ENCODE data around the gene STARD10. TPM values are rescaled to one million over a fixed set of nuclear protein-coding genes. Genes with fewer than 3 reads are reported as not detected.

Gene STARD10
- total and polyA plus RNA-seq, 11 donors = 35.2 to 237 (median 55.2) TPM

- TF ChIP-seq POLR2A (IDR thresholded peaks at IDR 0.05) = no peak
- no peak for TF ChIP-seq CTCF (IDR thresholded peaks at IDR 0.05)
- intact Hi-C loops (cut with DNase I) = loop anchor here in 3 of 10 donors (5.0 kb wide), 3 partner anchors 38 to 433 kb away; no protein-coding TSS in a partner anchor
- Histone ChIP-seq H3K27me3 (no peaks in the 10 kb centered on the region), H3K36me3 (no peaks in the 10 kb centered on the region), H3K4me1 (peaks cover 0 to 98% (median 36%) of the 10 kb centered on the region in 12 donors), H3K4me3 (peak overlapping the region in 2 of 12 donors; percentile 35 to 57), H3K9me3 (no peaks in the 10 kb centered on the region), H3K27ac (peak overlapping the region in 6 of 12 donors; percentile 9 to 93 (median 43))
- DNase-seq = peak in 2 of 5 donors; percentile 30 to 57
- ATAC-seq = peak in 1 of 4 donors; percentile 4
- WGBS, 4 donors = 83 to 94% (median 83%) methylated on average over 8 to 10 of the region's 10 CpGs
Observed at GRCh38 chr11:72739240-72740059, 54.4 kb downstream of the STARD10 start.

- H3K4me3 ChIP-seq = peak overlapping the region in 7 of 12 donors; percentile 13 to 57 (median 23)
- DNase-seq (peak in 3 of 5 donors; percentile 51 to 77 (median 67)), ATAC-seq (peak in 3 of 4 donors; percentile 7 to 42 (median 21))
- no peaks in the 10 kb centered on the region for H3K36me3 ChIP-seq
- peak overlapping the region in 8 of 12 donors; percentile 18 to 93 (median 48) for H3K27ac ChIP-seq
- WGBS, 4 donors = 83 to 93% (median 90%) methylated on average over 8 to 11 of the region's 11 CpGs
- H3K4me1 ChIP-seq = peaks cover 0 to 98% (median 35%) of the 10 kb centered on the region in 12 donors
- no peak for TF ChIP-seq CTCF (IDR thresholded peaks at IDR 0.05)
- no peak for TF ChIP-seq POLR2A (IDR thresholded peaks at IDR 0.05)
- H3K27me3 ChIP-seq = no peaks in the 10 kb centered on the region
- intact Hi-C loops (cut with DNase I) = loop anchor here in 1 of 10 donors (5.0 kb wide), 1 partner anchor 39 kb away; no protein-coding TSS in a partner anchor
- no peaks in the 10 kb centered on the region for H3K9me3 ChIP-seq
Observed at GRCh38 chr11:72738199-72739141, 55.4 kb downstream of the STARD10 start.

DNA sequence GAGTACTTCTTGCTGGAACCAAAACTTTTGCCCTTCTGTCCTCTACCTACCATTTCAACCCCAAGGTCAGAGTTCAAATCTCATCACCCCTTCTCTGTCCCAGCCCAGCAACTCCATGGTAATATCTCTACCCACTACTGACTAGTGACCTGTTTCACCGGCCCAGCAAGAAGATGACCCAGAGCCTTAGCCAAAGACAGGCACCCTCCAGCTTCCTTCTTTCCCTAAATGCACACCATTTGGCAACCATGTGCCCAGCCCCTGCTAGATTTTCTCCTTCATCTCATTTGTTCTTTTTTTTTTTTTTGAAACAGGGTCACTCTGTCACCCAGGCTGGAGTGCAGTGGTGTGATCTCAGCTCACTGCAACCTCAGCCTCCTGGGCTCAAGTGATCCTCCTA, 56.5 kb downstream of the STARD10 start:
- 88 to 98% (median 92%) methylated on average over 1 of the region's 1 CpG for WGBS, 4 donors
- Histone ChIP-seq H3K36me3 (no peaks in the 10 kb centered on the region), H3K27ac (peak overlapping the region in 7 of 12 donors; percentile 6 to 93 (median 66)), H3K9me3 (no peaks in the 10 kb centered on the region), H3K4me1 (peaks cover 0 to 92% (median 31%) of the 10 kb centered on the region in 12 donors), H3K27me3 (no peaks in the 10 kb centered on the region), H3K4me3 (peak overlapping the region in 1 of 12 donors; percentile 57)
- DNase-seq (peak in 2 of 5 donors; percentile 10 to 18), ATAC-seq (no peak)
- intact Hi-C loops (cut with DNase I) = loop anchor here in 1 of 10 donors (5.0 kb wide), 1 partner anchor 40 kb away; no protein-coding TSS in a partner anchor
- TF ChIP-seq POLR2A (IDR thresholded peaks at IDR 0.05) (no peak), CTCF (IDR thresholded peaks at IDR 0.05) (no peak)

All from heart left ventricle (tissue), 16 donors.